Suprapubic skin (tissue), 4 donors: ENCODE data around the gene OR4D6. TPM values are rescaled to one million over a fixed set of nuclear protein-coding genes. Genes with fewer than 3 reads are reported as not detected.
"Not testable (repeated sequence)": the region's sequence is repeated elsewhere in the genome, so short reads cannot be mapped to it uniquely, and the experiment has no call there.

Experiments
- DNase-seq, 2 donors: peaks; one replicate each; pipeline ENCODE4 v3.0.0-alpha.2; 2019; ENCODE audit warnings: low spot score in 2 of 2
- H3K27ac ChIP-seq: fragments of 200-600 bp; sonication (generic); one replicate; pipeline ENCODE4 v1.5.1; 2019
- H3K27me3 ChIP-seq: fragments of 200-600 bp; sonication (generic); one replicate; pipeline ENCODE4 v1.5.1; 2019
- H3K36me3 ChIP-seq: fragments of 200-600 bp; sonication (generic); one replicate; pipeline ENCODE4 v1.5.1; 2019
- H3K4me1 ChIP-seq: fragments of 200-600 bp; sonication (generic); one replicate; pipeline ENCODE4 v1.5.1; 2019
- H3K4me3 ChIP-seq: fragments of 200-600 bp; sonication (generic); one replicate; pipeline ENCODE4 v1.5.1; 2019; ENCODE audit warnings: mild to moderate bottlenecking
- H3K9me3 ChIP-seq: fragments of 200-600 bp; sonication (generic); one replicate; pipeline ENCODE4 v1.5.1; 2019
- EP300 ChIP-seq: sonication (generic); formaldehyde crosslinking; IDR thresholded peaks from one replicate; pipeline ENCODE4 v1.6.1; 2017; ENCODE audit warnings: antibody characterized with exemption
- POLR2A ChIP-seq, 2 donors: fragments of 450-650 bp; IDR thresholded peaks; one replicate each; pipeline ENCODE4 v1.6.1; 2017; ENCODE audit warnings: antibody characterized with exemption in 2 of 2, mild to moderate bottlenecking in 2 of 2, moderate library complexity in 2 of 2
- POLR2AphosphoS5 ChIP-seq, 3 donors: sonication (generic); formaldehyde crosslinking; IDR thresholded peaks; one replicate each; pipeline ENCODE4 v1.6.1; 2017; ENCODE audit warnings: antibody characterized with exemption in 3 of 3
- WGBS: methylation state at CpG from one replicate; pipeline ENCODE4 v1.1.5; 2018; 5-methylcytosine and 5-hydroxymethylcytosine counted together
- total RNA-seq, 4 donors: library from RNA; depleted of rRNA; stranded (reverse); fragments of >200 nt; gene quantifications; one replicate each; pipeline ENCODE4 v1.1.0, GENCODE V29; 2016
- TF ChIP-seq, protein P1 (sequence below), 2 donors: fragments of 200-600 bp in 1 of 2; fragments of 450-650 bp in 1 of 2; sonication (generic) in 1 of 2; IDR thresholded peaks; one replicate each; pipeline ENCODE4 v1.5.1; 2016 to 2019; ENCODE audit warnings: antibody characterized with exemption in 2 of 2, mild to moderate bottlenecking in 1 of 2, moderate library complexity in 1 of 2

The OR4D6 gene
- total RNA-seq, 4 donors from 2014 or later, result not detected

DNA sequence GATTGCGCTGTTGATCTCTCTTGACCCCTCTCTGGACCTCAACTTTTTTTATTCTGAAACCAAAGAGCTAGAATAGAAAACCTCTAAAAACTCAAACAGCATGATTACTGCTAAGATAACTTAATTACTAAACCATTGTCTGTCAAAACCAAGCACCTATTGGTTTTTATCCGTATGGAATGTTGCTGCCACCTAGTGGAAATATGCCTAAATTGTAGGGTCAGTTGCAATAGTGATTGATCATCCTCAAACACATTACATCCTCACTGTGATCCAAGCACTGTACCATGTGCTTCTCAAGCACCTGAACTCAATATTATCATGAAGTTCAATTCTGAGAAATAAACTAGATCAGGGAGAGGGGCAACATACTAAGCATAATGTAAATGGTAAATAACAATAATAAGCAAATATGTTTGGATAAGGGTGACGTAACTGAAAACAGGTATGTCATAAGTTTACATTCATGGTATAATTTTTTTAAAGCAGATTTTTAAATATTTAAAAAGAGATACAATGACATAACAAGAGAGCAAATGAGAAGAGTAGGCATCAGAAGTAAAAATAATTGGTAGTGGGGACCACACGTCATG, 26.7 kb upstream of the OR4D6 start:
- DNase-seq, result no peak

DNA sequence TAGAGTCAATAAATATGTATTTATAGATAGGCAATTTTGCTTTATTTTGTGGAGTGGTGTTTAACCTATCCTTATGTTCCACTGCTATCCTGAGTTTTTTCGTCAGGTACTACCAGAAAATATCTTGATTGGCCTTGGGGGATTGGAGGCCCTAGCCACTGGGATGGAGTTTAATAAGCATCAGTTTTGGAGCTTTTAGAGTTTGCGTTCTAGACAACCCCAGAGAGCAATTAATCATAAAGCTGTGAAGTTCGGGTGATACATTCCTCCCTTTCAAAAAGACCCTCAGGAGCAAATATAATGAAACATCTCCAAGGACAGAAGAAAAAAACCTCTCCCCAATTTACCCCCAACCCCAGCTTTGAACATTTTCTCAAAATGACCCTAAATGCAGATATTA, 20.6 kb upstream of the OR4D6 start, which contains the start of gene OR5A1:
TSS of gene OR5A1 (plus strand) at position 301 of the 400 bp plus-strand sequence. CDS start 6,700 bp downstream, outside the sequence.
- Histone ChIP-seq H3K36me3 (no peaks in the 10 kb centered on the region), H3K9me3 (no peaks in the 10 kb centered on the region), H3K4me1 (no peaks in the 10 kb centered on the region), H3K27me3 (no peaks in the 10 kb centered on the region), H3K27ac (no peak within 1 kb of the TSS), H3K4me3 (no peak within 1 kb of the TSS)
- 46% methylated on average over 3 of the region's 3 CpGs for WGBS
- no peak for DNase-seq
- TF ChIP-seq, protein P1, sequence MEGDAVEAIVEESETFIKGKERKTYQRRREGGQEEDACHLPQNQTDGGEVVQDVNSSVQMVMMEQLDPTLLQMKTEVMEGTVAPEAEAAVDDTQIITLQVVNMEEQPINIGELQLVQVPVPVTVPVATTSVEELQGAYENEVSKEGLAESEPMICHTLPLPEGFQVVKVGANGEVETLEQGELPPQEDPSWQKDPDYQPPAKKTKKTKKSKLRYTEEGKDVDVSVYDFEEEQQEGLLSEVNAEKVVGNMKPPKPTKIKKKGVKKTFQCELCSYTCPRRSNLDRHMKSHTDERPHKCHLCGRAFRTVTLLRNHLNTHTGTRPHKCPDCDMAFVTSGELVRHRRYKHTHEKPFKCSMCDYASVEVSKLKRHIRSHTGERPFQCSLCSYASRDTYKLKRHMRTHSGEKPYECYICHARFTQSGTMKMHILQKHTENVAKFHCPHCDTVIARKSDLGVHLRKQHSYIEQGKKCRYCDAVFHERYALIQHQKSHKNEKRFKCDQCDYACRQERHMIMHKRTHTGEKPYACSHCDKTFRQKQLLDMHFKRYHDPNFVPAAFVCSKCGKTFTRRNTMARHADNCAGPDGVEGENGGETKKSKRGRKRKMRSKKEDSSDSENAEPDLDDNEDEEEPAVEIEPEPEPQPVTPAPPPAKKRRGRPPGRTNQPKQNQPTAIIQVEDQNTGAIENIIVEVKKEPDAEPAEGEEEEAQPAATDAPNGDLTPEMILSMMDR (IDR thresholded peaks at IDR 0.05), result no peak

More for the DNA sequence above, 26.7 kb upstream of the OR4D6 start:
- H3K4me3 ChIP-seq, result no peak overlapping the region
- 69% methylated on average over 4 of the region's 4 CpGs for WGBS
- no peaks in the 10 kb centered on the region for H3K9me3 ChIP-seq
- no peaks in the 10 kb centered on the region for H3K36me3 ChIP-seq
- no peak for TF ChIP-seq POLR2AphosphoS5 (IDR thresholded peaks at IDR 0.05)
- TF ChIP-seq, protein P1 (IDR thresholded peaks at IDR 0.05), result peak in 1 of 2 donors; percentile 43
- no peak for TF ChIP-seq POLR2A (IDR thresholded peaks at IDR 0.05)
- no peak for TF ChIP-seq EP300
- no peak overlapping the region for H3K27ac ChIP-seq
- no peaks in the 10 kb centered on the region for H3K27me3 ChIP-seq
- H3K4me1 ChIP-seq, result no peaks in the 10 kb centered on the region

DNA sequence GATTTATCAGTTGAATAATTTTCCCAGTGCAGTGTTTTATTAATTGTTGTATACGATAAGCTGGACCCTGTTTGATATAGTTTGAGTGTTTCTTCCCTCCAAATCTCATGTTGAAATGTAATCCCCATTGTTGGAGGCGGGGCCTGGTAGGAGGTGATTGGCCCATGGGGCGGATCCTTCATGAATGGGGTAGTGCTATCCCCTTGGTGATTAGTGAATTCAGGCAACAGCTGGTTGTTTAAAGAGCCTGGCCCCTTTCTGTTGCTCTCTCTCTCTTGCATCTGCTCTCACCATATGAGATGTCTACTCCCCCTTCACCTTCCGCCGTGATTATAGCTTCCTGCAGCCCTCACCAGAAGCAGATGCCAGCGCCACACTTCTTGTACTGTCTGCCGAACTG, 19.0 kb upstream of the OR4D6 start:
- H3K4me1 ChIP-seq, result no peaks in the 10 kb centered on the region
- no peak overlapping the region for H3K4me3 ChIP-seq
- TF ChIP-seq POLR2AphosphoS5 (IDR thresholded peaks at IDR 0.05), result no peak
- TF ChIP-seq, protein P1 (IDR thresholded peaks at IDR 0.05), result no peak
- no peak for TF ChIP-seq EP300
- no peak for TF ChIP-seq POLR2A (IDR thresholded peaks at IDR 0.05)
- no peak for DNase-seq
- no peak overlapping the region for H3K27ac ChIP-seq
- no peaks in the 10 kb centered on the region for H3K36me3 ChIP-seq
- WGBS, result 72% methylated on average over 7 of the region's 7 CpGs
- no peaks in the 10 kb centered on the region for H3K9me3 ChIP-seq
- H3K27me3 ChIP-seq, result no peaks in the 10 kb centered on the region

DNA sequence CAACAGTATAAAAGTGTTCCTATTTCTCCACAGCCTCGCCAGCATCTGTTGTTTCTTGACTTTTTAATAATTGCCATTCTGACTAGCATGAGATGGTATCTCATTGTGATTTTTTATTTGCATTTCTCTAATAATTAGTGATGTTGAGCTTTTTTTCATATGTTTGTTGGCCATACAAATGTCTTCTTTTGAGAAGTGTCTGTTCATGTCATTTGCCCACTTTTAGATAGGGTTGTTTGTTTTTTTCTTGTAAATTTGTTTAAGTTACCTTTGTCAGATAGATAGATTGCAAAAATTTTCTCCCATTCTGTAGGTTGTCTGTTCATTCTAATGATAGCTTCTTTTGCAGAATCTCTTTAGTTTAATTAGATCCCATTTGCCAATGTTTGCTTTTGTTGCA, 11.1 kb upstream of the OR4D6 start:
- H3K27me3 ChIP-seq, H3K36me3 ChIP-seq, H3K9me3 ChIP-seq, DNase-seq, H3K4me1 ChIP-seq, H3K4me3 ChIP-seq, H3K27ac ChIP-seq: not testable (repeated sequence)
- 81% methylated on average over 1 of the region's 1 CpG for WGBS

DNA sequence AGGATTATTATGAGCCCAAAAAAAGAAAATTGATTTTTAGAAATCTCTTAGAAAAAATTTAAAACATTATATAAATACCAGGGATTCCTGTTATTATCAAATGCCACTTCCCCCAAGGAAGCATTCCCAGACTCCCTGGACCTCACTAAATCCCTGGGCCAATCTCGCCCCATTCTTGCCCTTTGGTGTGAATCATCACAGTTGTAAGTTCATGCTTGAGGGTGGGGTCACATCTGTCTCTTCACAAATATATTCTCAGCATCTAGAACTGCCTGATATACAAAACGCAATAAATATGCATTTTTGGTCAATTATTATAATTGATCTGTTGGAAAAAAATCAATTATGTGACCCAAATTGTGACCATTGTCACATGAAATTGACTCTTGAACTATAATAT, 8.3 kb upstream of the OR4D6 start:
- no peak for TF ChIP-seq EP300
- TF ChIP-seq, protein P1 (IDR thresholded peaks at IDR 0.05), result no peak
- TF ChIP-seq POLR2AphosphoS5 (IDR thresholded peaks at IDR 0.05), result no peak
- no peak for TF ChIP-seq POLR2A (IDR thresholded peaks at IDR 0.05)
- 81% methylated on average over 2 of the region's 2 CpGs for WGBS
- H3K9me3 ChIP-seq, result peaks cover 3% of the 10 kb centered on the region

DNA sequence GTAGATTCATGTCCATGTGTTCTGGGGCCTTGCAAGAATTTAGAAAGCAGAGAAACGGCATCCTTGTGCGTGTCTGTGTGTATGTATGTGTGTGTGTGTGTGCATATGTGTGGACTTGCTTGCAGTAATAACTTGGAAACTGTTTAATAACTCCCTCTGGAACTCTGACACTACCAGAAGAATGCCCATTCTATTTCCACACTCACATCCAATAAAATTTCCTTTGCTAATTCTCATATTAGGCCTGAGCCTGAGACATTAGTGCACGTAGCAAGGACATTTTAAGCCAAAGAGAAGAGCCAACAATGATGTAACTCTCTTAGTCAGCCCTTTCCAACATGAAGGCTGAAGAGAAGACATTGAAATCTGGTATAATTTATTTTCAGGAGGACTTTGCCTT, 3.2 kb downstream of the OR4D6 start:
- 69% methylated on average over 3 of the region's 3 CpGs for WGBS
- H3K36me3 ChIP-seq, result no peaks in the 10 kb centered on the region
- no peak overlapping the region for H3K4me3 ChIP-seq
- H3K27me3 ChIP-seq, result no peaks in the 10 kb centered on the region
- no peaks in the 10 kb centered on the region for H3K9me3 ChIP-seq
- no peak overlapping the region for H3K27ac ChIP-seq
- no peaks in the 10 kb centered on the region for H3K4me1 ChIP-seq
- no peak for TF ChIP-seq EP300
- DNase-seq, result no peak

More for the DNA sequence above, 8.3 kb upstream of the OR4D6 start:
- no peaks in the 10 kb centered on the region for H3K27me3 ChIP-seq
- no peak overlapping the region for H3K4me3 ChIP-seq
- no peaks in the 10 kb centered on the region for H3K4me1 ChIP-seq
- no peak overlapping the region for H3K27ac ChIP-seq
- no peak for DNase-seq
- H3K36me3 ChIP-seq, result no peaks in the 10 kb centered on the region
